IPS-20b (cell line): Measurements from ENCODE around the gene ETS2.

Experiments used
- H3K27ac ChIP-seq: one replicate; pipeline ENCODE4 v1.5.1; 2013; ENCODE audit warnings: low read length
- H3K27me3 ChIP-seq: 2 replicates; pipeline ENCODE4 v1.6.1; 2013; ENCODE audit warnings: mild to moderate bottlenecking, low read length, inconsistent platforms; ENCODE audit not compliant: insufficient read depth
- H3K36me3 ChIP-seq: 2 replicates; pipeline ENCODE4 v1.6.1; 2013; ENCODE audit warnings: low read depth, mild to moderate bottlenecking, inconsistent platforms, low read length, moderate library complexity; ENCODE audit not compliant: insufficient read depth
- H3K4me1 ChIP-seq: 2 replicates; pipeline ENCODE4 v1.6.1; 2013; ENCODE audit warnings: mild to moderate bottlenecking, control low read depth, inconsistent platforms, low read length, moderate library complexity; ENCODE audit not compliant: insufficient read depth
- H3K4me3 ChIP-seq: 2 replicates; pipeline ENCODE4 v1.5.1; 2013; ENCODE audit warnings: mild to moderate bottlenecking, low read length, inconsistent platforms
- H3K9ac ChIP-seq: 2 replicates; pipeline ENCODE4 v1.6.1; 2013; ENCODE audit warnings: low read depth, mild to moderate bottlenecking, inconsistent platforms, low read length, moderate library complexity
- H3K9me3 ChIP-seq: 2 replicates; pipeline ENCODE4 v1.6.1; 2013; ENCODE audit warnings: mild to moderate bottlenecking, low read depth, low read length, inconsistent platforms; ENCODE audit not compliant: insufficient read depth

The ETS2 gene

DNA sequence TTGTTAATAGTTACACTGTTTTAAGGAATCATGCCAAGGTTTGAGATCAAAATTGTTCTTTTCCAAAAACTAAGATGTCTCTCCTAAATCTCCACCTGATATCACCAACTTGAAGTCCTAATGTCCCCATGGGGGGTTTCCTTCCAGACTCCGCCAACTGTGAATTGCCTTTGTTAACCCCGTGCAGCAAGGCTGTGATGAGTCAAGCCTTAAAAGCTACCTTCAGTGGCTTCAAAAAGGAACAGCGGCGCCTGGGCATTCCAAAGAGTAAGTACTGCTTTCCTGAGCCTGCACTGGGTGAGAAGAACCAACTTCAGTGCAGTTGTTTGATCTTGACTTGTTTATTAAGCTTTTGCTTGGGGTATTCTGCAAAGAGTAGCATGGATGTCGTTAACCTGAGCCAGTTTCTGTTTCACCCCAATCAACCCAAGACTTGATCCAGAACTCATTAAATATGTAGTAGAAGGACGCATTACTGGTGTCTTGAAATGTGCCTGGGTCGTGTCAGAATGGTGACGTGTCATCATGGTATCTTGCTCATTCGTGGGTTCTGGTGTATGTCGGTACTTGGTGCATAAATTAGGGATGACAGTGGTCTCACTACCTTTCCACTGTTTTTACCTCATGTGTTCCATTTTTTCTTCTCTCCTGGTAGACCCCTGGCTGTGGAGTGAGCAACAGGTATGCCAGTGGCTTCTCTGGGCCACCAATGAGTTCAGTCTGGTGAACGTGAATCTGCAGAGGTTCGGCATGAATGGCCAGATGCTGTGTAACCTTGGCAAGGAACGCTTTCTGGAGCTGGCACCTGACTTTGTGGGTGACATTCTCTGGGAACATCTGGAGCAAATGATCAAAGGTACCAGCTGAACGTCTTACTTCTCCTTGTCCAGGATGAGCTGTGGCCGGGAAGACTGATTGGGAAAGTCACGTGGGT lies 8.7 kb downstream of the ETS2 start:
- Histone ChIP-seq H3K36me3 (peaks cover 84% of the 10 kb centered on the region), H3K9ac (no peak overlapping the region), H3K4me3 (no peak overlapping the region), H3K27me3 (no peaks in the 10 kb centered on the region), H3K9me3 (no peaks in the 10 kb centered on the region), H3K27ac (no peak overlapping the region), H3K4me1 (peaks cover 47% of the 10 kb centered on the region)

DNA sequence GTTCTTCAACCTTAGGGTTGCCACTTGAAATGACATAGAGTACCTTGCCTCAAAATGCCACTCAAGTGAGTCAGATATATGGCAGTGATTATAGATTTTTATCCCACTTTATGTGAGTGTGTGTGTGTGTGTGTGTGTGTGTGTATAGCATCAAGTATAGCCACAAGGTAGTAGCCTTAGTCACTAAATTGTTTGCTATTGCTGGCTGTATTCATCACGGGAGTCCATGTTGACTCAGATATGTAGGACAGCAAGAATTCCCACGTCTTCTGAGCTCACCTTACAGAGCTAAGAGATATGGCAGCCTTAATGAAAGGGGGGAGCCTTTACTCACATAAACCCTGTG lies 9.3 kb downstream of the ETS2 start:
- Histone ChIP-seq H3K27ac (no peak overlapping the region), H3K4me1 (peaks cover 40% of the 10 kb centered on the region), H3K9ac (no peak overlapping the region), H3K27me3 (no peaks in the 10 kb centered on the region), H3K36me3 (peaks cover 87% of the 10 kb centered on the region), H3K4me3 (no peak overlapping the region), H3K9me3 (no peaks in the 10 kb centered on the region)

DNA sequence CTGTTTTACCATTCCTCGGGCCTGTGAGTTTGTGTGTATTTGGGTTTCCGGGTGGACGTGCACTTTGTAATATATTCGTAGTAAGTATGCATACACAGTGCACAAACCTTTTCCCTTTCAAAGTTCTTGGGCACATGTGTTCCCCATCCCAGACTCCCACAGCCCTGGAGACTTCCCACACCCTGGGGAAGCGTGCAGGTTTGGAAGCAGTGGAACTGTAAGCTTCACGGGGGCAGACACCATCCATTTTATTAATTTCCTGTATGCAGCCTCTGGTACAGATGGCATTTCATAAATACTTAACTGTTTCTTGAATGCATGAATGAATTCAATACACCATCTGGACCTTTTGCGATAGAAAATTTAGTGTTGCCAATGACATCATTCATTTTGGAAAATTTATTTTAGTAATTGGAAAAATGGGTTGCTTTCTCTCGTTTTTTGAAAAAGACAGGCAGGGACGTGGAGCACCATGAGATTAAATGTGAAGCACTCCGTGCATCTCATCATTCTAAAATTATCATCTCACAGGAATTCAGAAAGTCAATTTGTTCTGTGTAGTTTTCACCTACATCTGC lies 10.8 kb downstream of the ETS2 start:
- H3K36me3 ChIP-seq, result peaks cover 92% of the 10 kb centered on the region
- H3K27me3 ChIP-seq, result no peaks in the 10 kb centered on the region
- peaks cover 26% of the 10 kb centered on the region for H3K4me1 ChIP-seq
- no peaks in the 10 kb centered on the region for H3K9me3 ChIP-seq
- H3K27ac ChIP-seq, result no peak overlapping the region
- H3K9ac ChIP-seq, result no peak overlapping the region
- H3K4me3 ChIP-seq, result no peak overlapping the region

DNA sequence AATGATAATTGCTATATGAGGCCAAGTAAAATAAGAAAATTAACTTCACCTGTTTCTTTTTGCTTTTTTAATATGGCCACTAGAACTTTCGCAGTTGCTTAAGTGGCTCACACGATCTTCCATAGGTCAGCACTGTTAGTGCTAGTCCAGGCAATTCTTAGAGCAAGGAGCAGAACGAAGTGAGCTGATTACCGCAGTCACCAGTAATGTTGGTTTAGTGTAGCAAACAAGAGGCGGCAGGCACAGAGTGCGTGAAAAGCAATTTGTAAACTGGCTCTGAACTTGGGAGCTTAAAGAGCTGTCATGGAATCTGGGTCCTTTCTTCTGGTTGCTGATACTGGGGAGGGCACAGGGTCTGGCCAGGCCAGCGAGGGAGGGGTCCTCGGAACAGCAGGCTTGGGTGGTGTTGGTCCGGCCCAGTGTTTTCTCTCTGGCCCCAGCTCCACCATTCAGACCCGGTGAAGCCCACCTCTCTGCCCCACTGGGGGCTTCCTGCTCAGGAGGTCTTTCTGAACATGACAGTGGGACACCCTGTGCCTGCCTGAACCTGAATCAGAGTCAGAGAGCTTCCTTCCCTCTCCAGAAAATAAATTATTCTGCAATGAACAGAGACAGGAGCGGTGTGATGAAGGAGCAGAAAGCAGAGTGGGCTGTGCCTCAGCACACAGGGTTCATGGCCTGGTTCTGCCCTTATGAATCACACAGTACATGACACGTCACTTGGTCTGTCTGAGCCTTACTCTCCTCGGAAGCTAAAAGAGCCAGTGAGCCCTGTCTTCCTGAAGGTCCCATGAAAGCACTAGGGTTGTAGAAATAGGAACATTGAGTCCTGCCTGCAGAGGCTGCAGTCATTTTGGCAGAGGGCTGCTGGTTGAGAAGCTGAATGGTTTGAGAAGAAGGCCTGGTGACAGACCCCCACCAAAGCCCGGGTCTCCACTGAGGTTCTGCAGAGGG lies 11.9 kb downstream of the ETS2 start:
- peaks cover 19% of the 10 kb centered on the region for H3K4me1 ChIP-seq
- H3K36me3 ChIP-seq, result peaks cover 97% of the 10 kb centered on the region
- H3K4me3 ChIP-seq, result no peak overlapping the region
- H3K9me3 ChIP-seq, result no peaks in the 10 kb centered on the region
- no peak overlapping the region for H3K27ac ChIP-seq
- no peaks in the 10 kb centered on the region for H3K27me3 ChIP-seq
- H3K9ac ChIP-seq, result no peak overlapping the region

DNA sequence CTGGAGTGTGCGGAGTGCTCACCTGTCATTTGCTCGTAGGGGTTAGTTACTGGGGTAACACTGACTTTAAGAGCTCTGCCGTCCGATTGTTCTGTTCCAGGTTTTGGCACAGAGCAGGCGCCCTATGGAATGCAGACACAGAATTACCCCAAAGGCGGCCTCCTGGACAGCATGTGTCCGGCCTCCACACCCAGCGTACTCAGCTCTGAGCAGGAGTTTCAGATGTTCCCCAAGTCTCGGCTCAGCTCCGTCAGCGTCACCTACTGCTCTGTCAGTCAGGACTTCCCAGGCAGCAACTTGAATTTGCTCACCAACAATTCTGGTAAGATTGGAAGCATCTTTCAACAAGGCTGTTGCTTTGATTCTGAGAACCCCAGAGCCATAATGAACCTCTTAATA lies 12.6 kb downstream of the ETS2 start:
- no peak overlapping the region for H3K27ac ChIP-seq
- H3K9me3 ChIP-seq, result no peaks in the 10 kb centered on the region
- H3K4me1 ChIP-seq, result peaks cover 12% of the 10 kb centered on the region
- no peak overlapping the region for H3K9ac ChIP-seq
- H3K4me3 ChIP-seq, result no peak overlapping the region
- H3K36me3 ChIP-seq, result peaks cover 96% of the 10 kb centered on the region
- no peaks in the 10 kb centered on the region for H3K27me3 ChIP-seq

DNA sequence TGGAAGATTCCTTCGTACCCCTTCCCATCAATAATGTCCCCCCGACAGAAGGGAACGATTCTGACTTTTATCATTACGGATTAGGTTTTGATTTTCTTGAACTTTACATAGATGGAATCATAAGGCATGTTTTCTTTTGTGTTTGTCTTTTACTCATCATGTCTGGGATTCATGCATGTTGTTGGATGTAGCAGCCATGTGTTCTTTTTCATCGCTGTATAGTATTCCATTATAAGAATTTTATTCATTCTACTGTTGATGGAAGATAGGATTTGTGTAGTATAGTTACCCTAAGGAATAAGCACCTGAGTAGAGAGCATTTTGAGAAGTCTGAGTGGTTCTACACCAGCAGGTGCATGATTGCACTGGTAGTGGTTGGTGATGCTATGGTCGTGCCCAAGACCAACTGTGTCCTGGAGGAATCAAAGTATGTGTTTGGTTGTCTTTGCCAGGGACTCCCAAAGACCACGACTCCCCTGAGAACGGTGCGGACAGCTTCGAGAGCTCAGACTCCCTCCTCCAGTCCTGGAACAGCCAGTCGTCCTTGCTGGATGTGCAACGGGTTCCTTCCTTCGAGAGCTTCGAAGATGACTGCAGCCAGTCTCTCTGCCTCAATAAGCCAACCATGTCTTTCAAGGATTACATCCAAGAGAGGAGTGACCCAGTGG lies 13.5 kb downstream of the ETS2 start:
- Histone ChIP-seq H3K4me1 (peaks cover 5% of the 10 kb centered on the region), H3K27ac (no peak overlapping the region), H3K36me3 (peaks cover 96% of the 10 kb centered on the region), H3K27me3 (no peaks in the 10 kb centered on the region), H3K9ac (no peak overlapping the region), H3K9me3 (no peaks in the 10 kb centered on the region), H3K4me3 (no peak overlapping the region)

DNA sequence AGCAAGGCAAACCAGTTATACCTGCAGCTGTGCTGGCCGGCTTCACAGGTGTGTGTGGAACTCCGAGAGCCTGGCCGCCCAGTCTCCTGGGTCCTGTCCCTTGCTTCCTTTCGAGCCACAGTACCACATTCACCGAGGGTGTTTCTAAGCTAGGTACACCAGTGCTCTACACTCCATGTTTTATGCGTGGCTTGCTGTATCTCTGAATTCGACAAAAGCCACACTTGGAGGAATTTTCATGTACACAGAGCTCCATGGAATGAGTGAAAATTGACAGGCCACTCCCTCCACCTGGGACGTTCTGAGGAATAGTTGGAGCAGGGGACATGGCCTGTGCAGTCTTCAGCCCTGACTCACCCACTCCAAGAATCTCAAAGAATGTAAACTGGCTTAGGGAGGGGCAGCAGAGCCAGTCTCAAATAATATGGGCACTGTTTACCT lies 14.0 kb downstream of the ETS2 start:
- no peaks in the 10 kb centered on the region for H3K9me3 ChIP-seq
- no peaks in the 10 kb centered on the region for H3K4me1 ChIP-seq

DNA sequence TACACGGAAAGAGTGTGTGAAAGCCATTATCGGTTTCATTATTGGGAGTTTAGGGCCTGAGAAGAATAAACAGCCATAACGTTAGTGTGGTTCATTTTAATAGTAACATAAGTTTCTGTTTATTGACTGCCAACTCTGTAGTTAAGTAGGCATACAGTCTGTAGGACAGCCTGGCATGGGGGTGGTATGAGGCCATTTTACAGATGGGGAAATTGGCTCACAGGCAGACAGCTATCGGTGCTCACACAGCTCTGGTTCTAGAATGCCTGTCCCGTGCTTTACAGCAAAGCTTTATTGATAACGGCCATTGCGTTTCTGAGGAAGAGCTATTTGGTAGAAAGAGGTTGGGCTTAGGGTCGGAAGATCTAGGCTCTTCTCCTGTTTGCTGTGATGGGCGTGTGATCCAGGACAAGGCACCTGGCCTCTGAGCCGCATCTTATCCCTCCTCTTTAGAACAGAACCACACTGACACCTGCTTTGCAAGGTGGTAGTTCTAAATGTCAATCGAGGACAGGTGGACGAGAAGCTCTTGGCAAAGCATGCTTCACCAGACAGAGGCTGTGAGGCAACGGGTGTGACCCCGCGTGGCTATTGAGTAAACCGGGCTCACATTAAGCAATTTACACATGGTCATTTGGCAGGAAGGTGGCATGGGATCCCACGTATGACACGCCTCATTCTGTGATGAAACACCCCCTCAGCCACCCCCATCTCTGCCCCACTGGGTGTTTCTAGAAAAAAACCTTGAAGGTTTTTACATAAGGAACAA lies 14.9 kb downstream of the ETS2 start:
- Histone ChIP-seq H3K4me1 (no peaks in the 10 kb centered on the region), H3K9ac (no peak overlapping the region), H3K4me3 (no peak overlapping the region), H3K27me3 (no peaks in the 10 kb centered on the region), H3K36me3 (peaks cover 89% of the 10 kb centered on the region), H3K9me3 (no peaks in the 10 kb centered on the region), H3K27ac (no peak overlapping the region)

More for the DNA sequence above, 14.0 kb downstream of the ETS2 start:
- H3K27me3 ChIP-seq, result no peaks in the 10 kb centered on the region
- H3K4me3 ChIP-seq, result no peak overlapping the region
- H3K36me3 ChIP-seq, result peaks cover 96% of the 10 kb centered on the region
- no peak overlapping the region for H3K9ac ChIP-seq
- H3K27ac ChIP-seq, result no peak overlapping the region

DNA sequence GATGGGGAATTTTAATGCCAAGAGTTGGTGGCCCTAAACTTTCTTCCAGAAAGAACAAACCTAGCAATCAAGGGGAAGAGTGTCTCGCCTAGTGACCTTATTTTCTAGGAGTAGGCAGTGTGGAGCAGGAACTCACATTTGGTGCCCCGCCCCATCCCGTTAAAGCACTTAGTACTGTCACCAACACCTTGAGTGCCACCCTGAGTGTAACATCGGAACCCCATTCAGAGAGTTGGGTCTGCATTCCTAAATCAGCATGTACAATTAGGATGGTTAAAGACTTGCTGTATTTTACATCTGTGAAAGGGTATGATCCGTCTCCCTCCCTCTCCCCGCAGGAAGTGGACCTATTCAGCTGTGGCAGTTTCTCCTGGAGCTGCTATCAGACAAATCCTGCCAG lies 15.5 kb downstream of the ETS2 start:
- Histone ChIP-seq H3K4me3 (no peak overlapping the region), H3K9ac (no peak overlapping the region), H3K36me3 (peaks cover 86% of the 10 kb centered on the region), H3K27ac (no peak overlapping the region), H3K9me3 (no peaks in the 10 kb centered on the region), H3K4me1 (no peaks in the 10 kb centered on the region), H3K27me3 (no peaks in the 10 kb centered on the region)

DNA sequence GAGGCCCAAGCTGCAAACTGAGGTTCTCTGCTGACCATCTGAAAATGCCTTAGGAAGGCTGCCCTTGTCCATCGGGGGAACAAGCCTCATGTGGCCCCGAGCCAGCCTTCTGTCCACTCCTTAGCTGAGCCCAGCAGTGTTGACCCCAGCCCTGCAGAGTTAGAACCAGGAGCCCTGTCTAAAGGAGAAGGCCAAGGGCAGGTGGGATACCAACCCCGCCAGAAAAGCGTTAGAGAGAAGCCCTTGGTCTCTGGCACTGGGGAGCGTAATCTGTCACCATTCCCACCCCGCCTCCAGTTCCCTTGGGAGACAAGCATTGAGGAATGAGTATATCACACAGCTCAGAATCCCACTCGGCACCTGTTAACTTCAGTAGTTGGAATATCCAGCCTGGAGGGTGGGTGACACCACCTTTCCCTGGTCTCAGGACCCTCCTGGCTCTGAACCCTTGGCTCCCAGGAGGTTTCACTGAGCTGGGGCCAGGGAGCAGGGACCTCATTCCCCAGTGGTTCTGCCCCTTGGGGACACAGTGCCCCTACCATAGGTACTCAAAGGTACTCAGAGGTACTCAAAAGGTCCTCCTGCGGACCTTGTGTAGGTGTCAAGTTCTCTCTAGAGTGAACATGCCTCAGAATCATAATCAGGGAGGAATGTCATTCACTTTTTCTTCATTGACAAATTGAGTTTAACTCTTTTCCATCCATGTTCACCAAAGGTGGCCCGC lies 16.4 kb downstream of the ETS2 start:
- peaks cover 78% of the 10 kb centered on the region for H3K36me3 ChIP-seq

More for the DNA sequence above, 16.4 kb downstream of the ETS2 start:
- no peak overlapping the region for H3K4me3 ChIP-seq
- H3K9ac ChIP-seq, result no peak overlapping the region
- no peaks in the 10 kb centered on the region for H3K27me3 ChIP-seq
- H3K9me3 ChIP-seq, result no peaks in the 10 kb centered on the region
- H3K27ac ChIP-seq, result no peak overlapping the region
- H3K4me1 ChIP-seq, result no peaks in the 10 kb centered on the region
